ENCODE data around the gene FAM107B. TPM values are rescaled to one million over a fixed set of nuclear protein-coding genes. Genes with fewer than 3 reads are reported as not detected.

Gene FAM107B
- total and polyA plus RNA-seq, 2 of the 4 experiments (the other 2 are of a cell fraction), result 26.4 to 27.1 TPM

DNA sequence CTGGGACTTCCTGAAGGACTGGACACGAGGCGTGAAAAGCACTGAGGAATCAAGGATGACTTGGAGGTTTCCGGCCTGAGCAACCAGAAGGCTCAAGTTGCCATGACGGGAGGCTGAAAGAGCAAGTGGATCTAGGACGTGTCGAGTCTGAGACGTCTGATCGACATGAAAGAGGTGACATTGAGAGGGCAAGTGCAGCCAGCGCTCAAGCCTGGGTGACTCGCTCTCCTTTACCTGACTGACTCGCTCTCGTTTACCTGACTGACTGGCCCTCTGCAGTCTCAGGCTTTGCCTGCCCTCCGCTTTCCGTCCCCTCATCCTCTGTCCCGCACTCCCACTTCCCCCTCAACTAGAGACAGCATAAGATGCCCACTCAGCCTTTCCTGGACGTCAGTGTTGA is 241.4 kb downstream of the FAM107B start:
- Histone ChIP-seq H3K23ac (ENCODE audit: low read depth, low read length) (peak overlapping the region; percentile 28; the same call in 1 of the 2 replicates), H2BK120ac (ENCODE audit: low read depth, low read length) (0 out of 2 replicates have a peak overlapping the region, but pooled peaks have one; percentile 65), H2BK20ac (ENCODE audit: low read depth, low read length) (peak overlapping the region; percentile 34; the same call in 1 of the 2 replicates), H2AK9ac (replicated peaks; ENCODE audit: low read depth, low read length, poor library complexity) (peak overlapping the region; percentile 9), H2BK5ac (ENCODE audit: low read depth, low read length, poor library complexity, severe bottlenecking) (peak overlapping the region; percentile 79), H2AFZ (replicated peaks; ENCODE audit: low read length, poor library complexity) (no peak overlapping the region), H4K20me1 (ENCODE audit: insufficient read depth, low read length) (peaks cover 65% of the 10 kb centered on the region), H3K4me1 (ENCODE audit: control insufficient read depth, insufficient read depth, low read length) (peaks cover 39% of the 10 kb centered on the region), H3K9ac (ENCODE audit: low read depth, low read length) (no peak overlapping the region), H4K8ac (ENCODE audit: low read depth in 2 of 2, low read length in 2 of 2) (peak overlapping the region; percentile 17 to 48; a peak in 2 of 4 replicates), H3K18ac (ENCODE audit: low read depth, low read length) (no peak overlapping the region), H3K4me3 (ENCODE audit: insufficient read depth, low read depth, low read length) (no peak overlapping the region), H3K9me3 (ENCODE audit: control insufficient read depth, insufficient read depth, low read length) (no peaks in the 10 kb centered on the region), H3K4ac (ENCODE audit: low read depth, low read length) (peak overlapping the region; percentile 74; the same call in 1 of the 2 replicates), H4K5ac (ENCODE audit: low read depth, low read length) (no peak overlapping the region), H4K91ac (ENCODE audit: insufficient read depth, low read depth, low read length) (peak overlapping the region; percentile 43; the same call in 1 of the 2 replicates), H3K27ac (ENCODE audit: insufficient read depth, low read length) (peak overlapping the region; percentile 78), H2AK5ac (ENCODE audit: low read depth, low read length) (peak overlapping the region; percentile 66), H3K56ac (ENCODE audit: extremely low read depth, insufficient read depth, low read length) (no peak overlapping the region), H2BK15ac (ENCODE audit: low read depth, low read length) (no peak overlapping the region), H3K4me2 (ENCODE audit: low read depth, low read length) (no peak overlapping the region), H3K9me1 (ENCODE audit: insufficient read depth, low read length) (peaks cover 37% of the 10 kb centered on the region), H3K27me3 (ENCODE audit: control insufficient read depth, insufficient read depth, low read length) (no peaks in the 10 kb centered on the region), H3K79me1 (ENCODE audit: low read depth in 1 of 2, low read length in 2 of 2) (peaks cover 52 to 98% of the 10 kb centered on the region in 2 experiments), H3K36me3 (ENCODE audit: control insufficient read depth, insufficient read depth, low read length) (peaks cover 36% of the 10 kb centered on the region), H3K14ac (replicated peaks; ENCODE audit: low read depth, low read length) (0 out of 2 replicates have a peak overlapping the region, but pooled peaks have one; percentile 51)
- dilution Hi-C loops (cut with HindIII; ENCODE audit: low sequenced_read_pairs, unreplicated experiment) (no loop called here), in situ Hi-C loops (cut with MboI; ENCODE audit: low sequenced_read_pairs) (no loop called here), intact Hi-C loops (cut with micrococcal nuclease) (loop anchor here (2.0 kb wide), 1 partner anchor 70 kb away; no protein-coding TSS in a partner anchor)
- CTCF ChIA-PET, result interaction anchor here (0.8 kb wide), 1 partner anchor 79 kb away, joined by 3 read pairs; no protein-coding TSS in a partner anchor
- DNase-seq, result no peak
- WGBS, 2 experiments (ENCODE audit: extremely low coverage in 2 of 2, insufficient read length in 1 of 2), result 96% methylated on average over 10 of the region's 16 CpGs; no CpG with 5 or more reads in 1 of the 2 experiments
- no TSS peak for BruUV-seq (replicated peaks)
- TF ChIP-seq RAD21 (IDR thresholded peaks at IDR 0.05; ENCODE audit: low read length), result no peak
- TF ChIP-seq, protein P1, sequence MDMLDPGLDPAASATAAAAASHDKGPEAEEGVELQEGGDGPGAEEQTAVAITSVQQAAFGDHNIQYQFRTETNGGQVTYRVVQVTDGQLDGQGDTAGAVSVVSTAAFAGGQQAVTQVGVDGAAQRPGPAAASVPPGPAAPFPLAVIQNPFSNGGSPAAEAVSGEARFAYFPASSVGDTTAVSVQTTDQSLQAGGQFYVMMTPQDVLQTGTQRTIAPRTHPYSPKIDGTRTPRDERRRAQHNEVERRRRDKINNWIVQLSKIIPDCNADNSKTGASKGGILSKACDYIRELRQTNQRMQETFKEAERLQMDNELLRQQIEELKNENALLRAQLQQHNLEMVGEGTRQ (IDR thresholded peaks at IDR 0.05; ENCODE audit: low read depth, low read length), result no peak
- no peak for TF ChIP-seq MAZ (IDR thresholded peaks at IDR 0.05; ENCODE audit: borderline replicate concordance, low read depth, low read length)
- TF ChIP-seq RFX5 (IDR thresholded peaks at IDR 0.05; ENCODE audit: low read depth, low read length), result no peak
- TF ChIP-seq BHLHE40 (IDR thresholded peaks at IDR 0.05; ENCODE audit: low read depth, low read length), result no peak
- no peak for TF ChIP-seq ELK1 (IDR thresholded peaks at IDR 0.05; ENCODE audit: borderline replicate concordance, low read depth, low read length)
- ATAC-seq (ENCODE audit: low read depth), result no peak
- POLR2A ChIA-PET (ENCODE audit: unreplicated experiment), result no interaction called here

All from IMR-90 (cell line).